Measurements from ENCODE around the gene FANCE.

DNA sequence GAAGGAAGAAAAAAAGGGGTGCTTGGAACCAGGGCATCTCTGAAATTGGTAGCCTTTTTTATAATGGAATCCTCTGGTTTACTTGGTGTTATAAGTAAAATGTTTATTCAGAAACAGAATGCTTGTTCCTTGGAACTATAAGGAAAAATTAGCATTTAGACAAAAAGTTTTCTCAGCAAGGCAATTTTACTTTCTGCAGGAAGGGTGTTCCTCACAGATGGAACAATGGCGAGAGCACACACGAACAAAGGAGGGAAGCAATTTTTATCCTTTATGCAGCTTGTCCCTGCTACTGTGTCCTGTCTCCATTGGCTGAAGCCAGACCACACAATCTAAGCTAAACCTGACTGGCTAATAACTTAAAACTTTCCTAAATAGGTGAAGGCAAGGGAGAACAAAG, 22.7 kb upstream of the FANCE start:
- TF ChIP-seq, protein P1, sequence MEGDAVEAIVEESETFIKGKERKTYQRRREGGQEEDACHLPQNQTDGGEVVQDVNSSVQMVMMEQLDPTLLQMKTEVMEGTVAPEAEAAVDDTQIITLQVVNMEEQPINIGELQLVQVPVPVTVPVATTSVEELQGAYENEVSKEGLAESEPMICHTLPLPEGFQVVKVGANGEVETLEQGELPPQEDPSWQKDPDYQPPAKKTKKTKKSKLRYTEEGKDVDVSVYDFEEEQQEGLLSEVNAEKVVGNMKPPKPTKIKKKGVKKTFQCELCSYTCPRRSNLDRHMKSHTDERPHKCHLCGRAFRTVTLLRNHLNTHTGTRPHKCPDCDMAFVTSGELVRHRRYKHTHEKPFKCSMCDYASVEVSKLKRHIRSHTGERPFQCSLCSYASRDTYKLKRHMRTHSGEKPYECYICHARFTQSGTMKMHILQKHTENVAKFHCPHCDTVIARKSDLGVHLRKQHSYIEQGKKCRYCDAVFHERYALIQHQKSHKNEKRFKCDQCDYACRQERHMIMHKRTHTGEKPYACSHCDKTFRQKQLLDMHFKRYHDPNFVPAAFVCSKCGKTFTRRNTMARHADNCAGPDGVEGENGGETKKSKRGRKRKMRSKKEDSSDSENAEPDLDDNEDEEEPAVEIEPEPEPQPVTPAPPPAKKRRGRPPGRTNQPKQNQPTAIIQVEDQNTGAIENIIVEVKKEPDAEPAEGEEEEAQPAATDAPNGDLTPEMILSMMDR (IDR thresholded peaks at IDR 0.05), result no peak
- TF ChIP-seq ZFX (IDR thresholded peaks at IDR 0.05; ENCODE audit: borderline replicate concordance), result no peak

Data from 22Rv1 (cell line).